ENCODE measurements around the gene CRYBA2. TPM values are rescaled to one million over a fixed set of nuclear protein-coding genes. Genes with fewer than 3 reads are reported as not detected.

CRYBA2 gene
- total and polyA plus RNA-seq, 2 of the 8 experiments (the other 6 are each of a cell fraction or from before 2014, with no cell fraction given): not detected

DNA sequence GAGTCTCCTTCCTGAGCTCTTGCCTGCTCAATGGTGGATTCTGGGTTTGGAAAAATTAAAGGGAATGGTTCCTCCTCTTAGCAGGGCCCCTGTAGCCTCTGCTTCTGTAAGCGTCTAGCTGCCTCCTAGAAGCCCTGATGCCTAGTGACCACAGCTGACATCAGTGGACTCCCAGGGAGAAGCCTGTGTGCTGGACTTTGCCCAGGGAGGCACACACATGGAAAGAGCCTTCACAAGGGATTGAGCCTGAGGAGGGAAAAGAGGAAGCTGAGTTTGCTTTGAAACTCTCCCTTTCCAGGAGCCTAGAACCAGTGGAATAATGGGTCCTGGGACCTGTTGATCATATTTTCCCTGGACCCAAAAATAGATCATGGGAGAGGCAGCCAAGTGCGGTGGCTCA, 49.5 kb upstream of the CRYBA2 start:
- H3K9me3 ChIP-seq (ENCODE audit: insufficient read depth in 2 of 2, low read depth in 1 of 2, low read length in 1 of 2): no peaks in the 10 kb centered on the region
- FAIRE-seq (no peak), DNase-seq (ENCODE audit: low read depth in 1 of 2, low spot score in 2 of 2) (no peak)
- no peak overlapping the region for H2BK20ac ChIP-seq (ENCODE audit: low read length)
- H4K8ac ChIP-seq (ENCODE audit: extremely low read depth, insufficient read depth, low read length): no peak overlapping the region; the same call in 1 of the 2 replicates
- H2BK15ac ChIP-seq (ENCODE audit: low read length): no peak overlapping the region
- H3K56ac ChIP-seq (replicated peaks; ENCODE audit: insufficient read length, low read depth, low read length): no peak overlapping the region
- 78% methylated on average over 2 of the region's 2 CpGs; no CpG with 5 or more reads in 1 of the 2 experiments for WGBS, 2 experiments (ENCODE audit: extremely low coverage in 1 of 2, insufficient coverage in 1 of 2, insufficient read length in 1 of 2, insufficient replicate concordance in 2 of 2, low coverage in 1 of 2, low lambda C conversion rate in 2 of 2, missing lambda C conversion rate in 1 of 2)
- H3K4me1 ChIP-seq (replicated peaks in 1 of 4; ENCODE audit: control insufficient read depth in 3 of 4, insufficient read depth in 4 of 4, low read length in 3 of 4): peaks cover 0 to 3% (median 0%) of the 10 kb centered on the region in 4 experiments; a peak in 1 of 7 replicates
- no peak overlapping the region for H3K23ac ChIP-seq (ENCODE audit: insufficient read length)
- H2BK5ac ChIP-seq (ENCODE audit: low read depth, low read length): no peak overlapping the region
- H3K4me2 ChIP-seq (ENCODE audit: insufficient read depth in 1 of 2, low read depth in 2 of 2, low read length in 2 of 2): no peak overlapping the region
- H3K36me3 ChIP-seq (ENCODE audit: control insufficient read depth in 2 of 4, insufficient read depth in 4 of 4, low read length in 3 of 4): no peaks in the 10 kb centered on the region
- H4K91ac ChIP-seq (replicated peaks; ENCODE audit: insufficient read length, low read length): no peak overlapping the region
- H2AFZ ChIP-seq (ENCODE audit: low read length): no peak overlapping the region
- H3K14ac ChIP-seq (ENCODE audit: insufficient read length): no peak overlapping the region
- no peak overlapping the region for H2BK120ac ChIP-seq (replicated peaks; ENCODE audit: low read depth, low read length)
- no peak overlapping the region for H3K27ac ChIP-seq (ENCODE audit: low read depth, low read length)
- H2BK12ac ChIP-seq (ENCODE audit: low read depth, low read length): no peak overlapping the region
- no peaks in the 10 kb centered on the region for H3K79me1 ChIP-seq (ENCODE audit: low read depth, low read length)
- ChIA-PET POLR2A (ENCODE audit: partially characterized antibody) (no interaction called here), CTCF (ENCODE audit: partially characterized antibody) (interaction anchor here (0.9 to 62.8 kb wide), 13 partner anchors 2 to 117 kb away, joined by 3 to 1777 read pairs (median 7); partner anchors contain the start of genes CFAP65 and IHH)
- no peak overlapping the region for H3K9ac ChIP-seq (replicated peaks in 1 of 4; ENCODE audit: extremely low read depth in 1 of 4, low read depth in 3 of 4, low read length in 3 of 4)
- TF ChIP-seq E2F6 (IDR thresholded peaks at IDR 0.05) (no peak), SIN3A (conservative IDR thresholded peaks at IDR 0.05 in 1 of 2, IDR thresholded peaks at IDR 0.05 in 1 of 2; ENCODE audit: low read depth in 1 of 2, low read length in 2 of 2) (no peak), SP1 (IDR thresholded peaks at IDR 0.05; ENCODE audit: low read depth, low read length) (no peak), RXRA (IDR thresholded peaks at IDR 0.05; ENCODE audit: insufficient read depth, low read depth, low read length) (no peak), ASH2L (IDR thresholded peaks at IDR 0.05; ENCODE audit: low read length) (no peak)
- H4K20me1 ChIP-seq (replicated peaks in 1 of 2; ENCODE audit: control insufficient read depth in 1 of 2, insufficient read depth in 2 of 2, low read length in 2 of 2): peaks cover 0 to 2% of the 10 kb centered on the region in 2 experiments
- H3K27me3 ChIP-seq (replicated peaks in 1 of 4; ENCODE audit: control insufficient read depth in 3 of 4, extremely low read depth in 1 of 4, insufficient read depth in 3 of 4, low read length in 3 of 4): peaks cover 0 to 12% (median 3%) of the 10 kb centered on the region in 4 experiments; a peak in 4 of 7 replicates
- no peaks in the 10 kb centered on the region for H3K79me2 ChIP-seq (ENCODE audit: control insufficient read depth in 1 of 2, insufficient read depth in 2 of 2, low read length in 2 of 2)
- no peak overlapping the region for H2AK5ac ChIP-seq (ENCODE audit: low read depth, low read length)
- H3K4ac ChIP-seq (replicated peaks; ENCODE audit: insufficient read length, low read depth, low read length): no peak overlapping the region
- no peak overlapping the region for H3K18ac ChIP-seq (ENCODE audit: extremely low read depth, low read length)
- no peak overlapping the region for H4K5ac ChIP-seq (ENCODE audit: insufficient read length, low read depth, low read length)
- H3K23me2 ChIP-seq (ENCODE audit: low read depth, low read length): no peaks in the 10 kb centered on the region; the same call in 1 of the 2 replicates
- H3K4me3 ChIP-seq (ENCODE audit: extremely low read depth in 1 of 4, insufficient read depth in 2 of 4, low read depth in 3 of 4, low read length in 4 of 4): no peak overlapping the region
